GM19372 (cell line): ENCODE results near the gene KDM1A.

Experiments used
- ATAC-seq: cut with Tn5 transposase; IDR thresholded peaks from one replicate; pipeline ENCODE4 v1.9.1; 2021; ENCODE audit warnings: mild to moderate bottlenecking, low read depth, moderate library complexity; ENCODE audit not compliant: unreplicated experiment

The KDM1A gene

GRCh38 chr1:23066075-23066474 lies 46.8 kb downstream of the KDM1A start:
- ATAC-seq: no peak

- ATAC-seq: no peak
Measured at GRCh38 chr1:23069149-23069548, 49.9 kb downstream of the KDM1A start.

- ATAC-seq: no peak
Measured at GRCh38 chr1:23069675-23070074, 50.4 kb downstream of the KDM1A start.

- no peak for ATAC-seq
Measured at GRCh38 chr1:23074012-23074411, 54.7 kb downstream of the KDM1A start.

- no peak for ATAC-seq
Measured at GRCh38 chr1:23079025-23079424, 59.8 kb downstream of the KDM1A start.

GRCh38 chr1:23080885-23081284 lies 61.6 kb downstream of the KDM1A start:
- ATAC-seq: no peak

GRCh38 chr1:23081376-23081775 lies 62.1 kb downstream of the KDM1A start:
- ATAC-seq: no peak

- ATAC-seq: no peak
Measured at GRCh38 chr1:23083714-23084480, 64.6 kb downstream of the KDM1A start.

GRCh38 chr1:23084880-23085279 lies 65.6 kb downstream of the KDM1A start:
- no peak for ATAC-seq

GRCh38 chr1:23085696-23086095 lies 66.4 kb downstream of the KDM1A start:
- ATAC-seq: no peak

- ATAC-seq: no peak
Measured at GRCh38 chr1:23088027-23088426, 68.8 kb downstream of the KDM1A start.

- no peak for ATAC-seq
Measured at GRCh38 chr1:23090056-23090455, 70.8 kb downstream of the KDM1A start.

- no peak for ATAC-seq
Measured at GRCh38 chr1:23091545-23091944, 72.3 kb downstream of the KDM1A start.

- ATAC-seq: no peak
Measured at GRCh38 chr1:23092447-23092846, 73.2 kb downstream of the KDM1A start.

GRCh38 chr1:23097316-23097715 lies 78.0 kb downstream of the KDM1A start:
- no peak for ATAC-seq

GRCh38 chr1:23098463-23099170 lies 79.3 kb downstream of the KDM1A start:
- ATAC-seq: no peak

- no peak for ATAC-seq
Measured at GRCh38 chr1:23099171-23099536, 79.9 kb downstream of the KDM1A start.

- ATAC-seq: no peak
Measured at GRCh38 chr1:23100074-23100748, 80.9 kb downstream of the KDM1A start.

GRCh38 chr1:23101101-23101827 lies 82.0 kb downstream of the KDM1A start:
- ATAC-seq: no peak

GRCh38 chr1:23101887-23102286 lies 82.6 kb downstream of the KDM1A start:
- ATAC-seq: no peak

GRCh38 chr1:23102289-23102688 lies 83.0 kb downstream of the KDM1A start:
- ATAC-seq: no peak
